22Rv1 (cell line): ENCODE data around the gene NEU2.
"Not testable (repeated sequence)": the region's sequence is repeated elsewhere in the genome, so short reads cannot be mapped to it uniquely, and the experiment has no call there.

Source experiments
- H3K27ac ChIP-seq: fragments of 450-650 bp; 2 replicates; pipeline ENCODE4 v1.5.1; 2017
- CTCF ChIP-seq: fragments of 450-650 bp; IDR thresholded peaks from 2 replicates; pipeline ENCODE4 v1.5.1; 2017; ENCODE audit warnings: mild to moderate bottlenecking
- ZFX ChIP-seq: fragments of 450-650 bp; IDR thresholded peaks from 2 replicates; pipeline ENCODE4 v1.6.1; 2017; ENCODE audit warnings: antibody characterized with exemption, borderline replicate concordance

The NEU2 gene

GRCh38 chr2:233064530-233065199 lies 32.2 kb downstream of the NEU2 start:
- H3K27ac ChIP-seq, result no peak overlapping the region
- TF ChIP-seq CTCF (no peak), ZFX (no peak)

GRCh38 chr2:233065200-233065589 lies 32.7 kb downstream of the NEU2 start:
- H3K27ac ChIP-seq, result not testable (repeated sequence)

GRCh38 chr2:233065954-233066470 lies 33.5 kb downstream of the NEU2 start:
- H3K27ac ChIP-seq, result no peak overlapping the region
- TF ChIP-seq ZFX (no peak), CTCF (no peak)

GRCh38 chr2:233068762-233069418 lies 36.4 kb downstream of the NEU2 start:
- H3K27ac ChIP-seq, result no peak overlapping the region

GRCh38 chr2:233072838-233073237 lies 40.4 kb downstream of the NEU2 start:
- TF ChIP-seq ZFX (no peak), CTCF (no peak)
- no peak overlapping the region for H3K27ac ChIP-seq

More at GRCh38 chr2:233068762-233069418, 36.4 kb downstream of the NEU2 start:
- TF ChIP-seq CTCF (no peak), ZFX (no peak)

- TF ChIP-seq CTCF, result no peak
- TF ChIP-seq ZFX, result no peak
- H3K27ac ChIP-seq, result no peak overlapping the region
These were observed 41.6 kb downstream of the NEU2 start for GRCh38 chr2:233074106-233074505.

- H3K27ac ChIP-seq, result no peak overlapping the region
- TF ChIP-seq ZFX, result no peak
- no peak for TF ChIP-seq CTCF
These were observed 42.9 kb downstream of the NEU2 start for GRCh38 chr2:233075141-233075965.
